NCI-H128 (cell line): ENCODE data around the gene DNAH7.
"Not testable (repeated sequence)": the region's sequence is repeated elsewhere in the genome, so short reads cannot be mapped to it uniquely, and the experiment has no call there.

Source experiments
- DNase-seq: peaks from one replicate; lab custom pipeline; 2025; ENCODE audit not compliant: unreplicated experiment; lab: John Stamatoyannopoulos, UW

The DNAH7 gene

DNA sequence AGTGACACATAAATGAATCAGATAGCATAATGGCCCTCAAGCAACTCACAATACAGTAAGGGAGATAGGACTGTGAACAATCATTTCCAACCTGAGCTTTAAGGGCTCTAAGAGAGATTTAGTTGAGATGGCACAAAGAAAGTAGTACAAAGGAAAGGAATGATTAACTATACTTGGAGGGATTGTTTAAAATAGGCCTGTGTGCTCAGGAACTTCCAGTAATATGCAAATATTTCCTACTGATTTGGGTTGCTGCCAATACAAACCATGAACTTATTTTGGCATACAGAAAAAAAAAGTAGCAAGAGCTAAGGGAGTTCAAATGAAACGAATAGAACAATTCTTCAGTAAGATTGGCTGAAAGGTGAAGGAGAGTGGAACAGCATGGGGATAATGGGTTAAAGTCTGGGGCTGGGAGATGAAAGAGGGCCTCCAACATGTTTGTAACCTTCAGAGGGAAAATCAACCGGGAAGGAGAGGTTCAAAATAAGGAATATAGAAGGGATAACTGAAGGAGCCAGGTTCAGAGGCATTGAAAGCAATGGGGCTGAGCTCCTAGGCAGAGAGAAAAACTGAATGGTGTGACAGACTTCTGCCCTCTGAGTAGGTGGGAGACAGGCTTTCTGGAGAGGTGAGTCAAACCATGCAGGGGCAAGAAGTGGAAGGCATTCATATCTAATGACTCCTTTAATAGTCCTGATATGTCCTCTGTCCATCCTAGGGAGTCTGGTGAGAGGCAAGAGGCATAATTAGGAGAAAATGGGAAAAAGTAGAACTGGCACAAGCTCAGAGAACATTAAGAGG, 83.5 kb downstream of the DNAH7 start:
- no peak for DNase-seq

DNA sequence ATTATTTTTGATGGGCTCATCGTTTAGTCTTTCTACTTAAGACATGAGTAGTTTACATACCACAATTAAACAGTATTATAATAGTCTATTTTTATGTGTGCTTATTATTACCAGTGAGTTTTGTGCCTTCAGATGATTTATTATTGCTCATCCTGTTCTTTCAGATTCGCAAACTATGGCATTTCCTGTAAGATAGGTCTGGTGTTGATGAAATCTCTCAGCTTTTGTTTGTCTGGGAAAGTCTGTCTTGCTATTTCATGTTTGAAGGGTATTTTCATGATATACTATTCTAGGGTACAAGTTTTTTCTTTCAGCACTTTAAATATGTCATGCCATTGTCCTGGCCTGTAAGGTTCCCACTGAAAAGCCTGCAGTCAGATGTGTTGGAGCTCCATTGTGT, 101.3 kb downstream of the DNAH7 start:
- no peak for DNase-seq

GRCh38 chr2:195961873-195962272, 106.8 kb downstream of the DNAH7 start:
- DNase-seq = no peak

DNA sequence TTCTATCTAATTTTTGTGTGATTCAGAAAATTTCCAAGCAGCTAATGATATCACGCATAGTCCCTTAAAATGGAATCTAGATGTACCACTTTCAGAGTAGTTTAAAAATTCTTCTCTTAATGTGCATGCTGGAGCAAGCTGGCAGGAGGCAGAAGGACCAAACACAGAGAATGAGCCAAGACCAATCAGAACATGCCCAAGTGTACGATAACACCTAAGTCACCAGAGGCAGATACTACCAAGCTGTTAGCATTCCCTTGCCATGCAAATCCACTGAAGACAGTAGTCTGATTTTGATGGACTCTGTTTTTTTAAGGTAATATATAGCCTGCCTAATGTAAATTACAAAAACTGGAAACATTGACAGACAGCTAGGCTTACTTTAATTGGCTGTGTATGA, 109.3 kb downstream of the DNAH7 start:
- no peak for DNase-seq

DNA sequence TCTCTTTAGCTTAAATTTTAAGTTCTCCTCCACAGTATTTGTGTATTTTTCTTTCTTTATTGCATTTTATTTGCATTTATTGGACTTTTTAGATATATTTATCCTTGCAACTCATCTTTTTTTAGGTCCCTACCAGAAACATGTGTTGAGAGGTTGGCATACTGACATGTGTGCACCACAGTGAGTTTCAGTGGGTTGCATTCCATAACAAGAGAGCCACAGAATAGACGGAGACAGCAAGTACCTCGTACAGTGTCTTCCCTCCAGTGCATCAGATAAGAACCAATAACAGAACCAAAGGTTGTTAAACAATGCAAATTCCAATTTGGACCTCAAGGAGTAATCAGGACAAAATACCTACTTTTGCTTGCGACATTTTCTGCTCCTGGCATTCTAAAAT, 111.9 kb downstream of the DNAH7 start:
- no peak for DNase-seq

DNA sequence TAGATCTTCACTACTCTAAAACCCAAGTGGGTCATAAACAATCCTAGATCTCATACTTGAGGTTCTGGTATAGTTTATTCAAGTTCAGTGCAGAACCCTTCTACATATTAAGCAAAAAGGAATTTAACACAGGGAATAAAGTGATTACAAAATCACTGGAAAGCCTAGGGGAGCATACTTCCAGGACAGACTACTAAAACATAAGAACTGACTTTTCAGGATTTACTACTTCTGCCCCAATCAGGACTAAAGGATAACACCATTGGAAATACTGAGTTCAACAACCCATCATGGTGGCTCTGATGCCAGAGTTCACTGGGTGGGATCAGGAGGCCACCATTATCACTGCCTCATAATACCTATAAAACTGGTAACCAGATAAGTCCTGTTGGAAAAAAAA, 123.6 kb downstream of the DNAH7 start:
- DNase-seq = no peak

- DNase-seq = no peak
Measured at GRCh38 chr2:195937176-195937575, 131.5 kb downstream of the DNAH7 start.

GRCh38 chr2:195934484-195934883, 134.2 kb downstream of the DNAH7 start:
- DNase-seq = no peak

GRCh38 chr2:195929531-195929930, 139.1 kb downstream of the DNAH7 start:
- no peak for DNase-seq

DNA sequence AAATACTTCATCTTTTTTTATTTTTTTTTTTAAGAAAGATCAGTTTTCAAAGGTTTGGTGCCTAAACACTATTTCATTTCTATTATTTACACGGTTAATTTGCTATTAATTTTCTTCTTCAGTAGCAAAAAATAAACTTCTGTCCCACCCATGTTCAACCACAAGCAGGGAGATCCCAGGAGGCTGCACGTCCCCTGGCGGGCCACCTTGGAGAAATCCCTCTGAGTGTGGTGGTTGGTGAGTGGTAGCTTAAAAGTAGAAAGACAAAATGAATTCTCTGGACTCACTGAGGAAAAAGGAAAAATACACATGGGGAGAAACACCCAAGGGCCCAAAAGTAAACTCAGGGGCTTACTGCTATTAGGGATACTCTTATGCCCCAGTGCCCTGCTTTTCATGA, 143.5 kb downstream of the DNAH7 start:
- no peak for DNase-seq

GRCh38 chr2:195923889-195924288, 144.7 kb downstream of the DNAH7 start:
- no peak for DNase-seq

- not testable (repeated sequence) for DNase-seq
Measured at GRCh38 chr2:195917021-195917600, 151.5 kb downstream of the DNAH7 start.

DNA sequence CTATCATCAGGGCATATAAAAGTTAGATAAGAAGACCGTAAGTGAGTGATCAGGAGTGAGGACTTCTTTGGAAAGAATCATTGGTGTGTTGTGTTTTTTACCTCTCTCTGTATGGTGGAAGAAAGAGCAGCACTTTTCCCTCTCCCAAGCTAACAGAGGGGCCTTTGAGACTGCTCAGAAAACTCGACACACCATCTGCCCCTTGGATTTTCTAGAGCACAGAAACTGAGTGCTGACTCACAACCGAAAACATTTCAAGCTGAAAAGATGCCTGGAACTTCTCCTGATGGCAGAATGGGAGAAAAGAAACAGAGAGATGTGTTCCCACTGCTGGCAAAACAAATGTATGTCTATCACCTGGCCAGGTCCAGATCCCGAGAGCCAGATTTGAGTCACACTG, 156.6 kb downstream of the DNAH7 start:
- DNase-seq = no peak

GRCh38 chr2:195910570-195910969, 158.1 kb downstream of the DNAH7 start:
- no peak for DNase-seq

- no peak for DNase-seq
Measured at GRCh38 chr2:195909926-195910325, 158.7 kb downstream of the DNAH7 start.

- DNase-seq = no peak
Measured at GRCh38 chr2:195907474-195907873, 161.2 kb downstream of the DNAH7 start.

GRCh38 chr2:195903956-195904355, 164.7 kb downstream of the DNAH7 start:
- no peak for DNase-seq

DNA sequence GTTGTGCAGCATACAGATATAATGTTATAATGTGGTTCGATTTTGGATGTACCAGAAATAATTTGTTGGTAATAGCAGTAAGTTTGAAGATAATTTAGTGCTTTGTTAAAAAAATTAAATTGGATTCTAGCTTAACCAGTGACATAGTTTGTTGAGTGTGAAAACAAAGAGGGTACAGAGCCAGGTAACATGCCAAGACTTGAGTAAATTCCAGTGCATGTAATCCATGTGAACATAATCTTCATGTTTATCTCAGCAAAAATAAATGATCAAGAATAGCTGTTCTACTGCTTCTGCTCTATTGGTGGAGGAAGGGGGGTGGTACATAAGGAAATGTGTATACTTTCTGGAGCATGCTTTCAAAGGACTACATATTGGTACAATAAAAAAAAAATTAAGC, 165.8 kb downstream of the DNAH7 start:
- DNase-seq = no peak

- DNase-seq = no peak
Measured at GRCh38 chr2:195899226-195899625, 169.4 kb downstream of the DNAH7 start.

- DNase-seq = no peak
Measured at GRCh38 chr2:195898505-195899191, 170.0 kb downstream of the DNAH7 start.

DNA sequence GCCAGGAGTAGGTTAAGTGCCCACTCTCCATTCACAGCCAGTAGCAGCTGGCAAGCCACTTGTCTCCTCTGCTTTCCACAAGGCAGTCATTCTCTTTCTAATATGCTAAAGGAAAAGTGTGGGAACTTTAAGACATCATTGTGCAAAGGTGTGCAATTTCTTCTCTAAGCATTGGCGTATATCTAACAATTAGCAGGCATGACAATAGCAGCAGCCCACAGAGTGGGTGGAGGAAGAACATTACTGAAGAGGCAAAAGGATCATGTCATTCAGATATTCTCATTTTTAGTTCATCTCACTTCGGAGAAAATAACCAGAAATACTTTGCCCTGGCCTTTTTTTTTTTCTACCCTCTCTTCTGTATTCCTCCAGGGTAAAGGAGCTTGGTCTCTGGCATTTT, 177.6 kb downstream of the DNAH7 start:
- no peak for DNase-seq

DNA sequence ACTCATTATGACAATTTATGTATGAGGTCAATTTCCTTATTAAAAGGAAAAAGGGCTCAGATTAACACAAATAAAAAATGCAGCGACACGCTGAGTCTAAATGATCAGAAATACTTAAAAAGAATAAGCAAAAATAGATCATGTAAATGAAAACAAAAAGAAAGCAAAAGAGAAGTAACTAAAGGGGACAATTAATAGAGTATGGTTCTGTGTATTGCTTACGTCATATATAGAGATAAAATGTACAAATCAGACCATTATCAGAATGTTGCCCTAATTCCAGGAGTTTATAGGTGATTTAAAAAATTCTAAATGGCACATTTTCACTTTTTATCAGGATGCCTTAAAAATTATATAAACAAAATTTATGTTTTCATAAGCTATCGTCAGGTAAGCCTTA, 189.5 kb downstream of the DNAH7 start:
- DNase-seq = no peak
